NB4 (cell line): ENCODE results near the gene RGL3.
"Not testable (repeated sequence)": the region's sequence is repeated elsewhere in the genome, so short reads cannot be mapped to it uniquely, and the experiment has no call there.

Source experiments
- CTCF ChIP-seq: IDR thresholded peaks from one replicate; pipeline ENCODE4 v1.5.1; 2012; ENCODE audit warnings: low read depth, low read length
- MAX ChIP-seq: IDR thresholded peaks from 2 replicates; pipeline ENCODE4 v1.6.1; 2011; ENCODE audit warnings: low read depth, low read length
- POLR2A ChIP-seq: IDR thresholded peaks from 2 replicates; pipeline ENCODE4 v1.6.1; 2011; ENCODE audit warnings: mild to moderate bottlenecking; ENCODE audit not compliant: insufficient read length; ENCODE audit errors: extremely low read depth

- not testable (repeated sequence) for TF ChIP-seq CTCF, POLR2A, MAX
These were observed 36.1 kb upstream of the RGL3 start for GRCh38 chr19:11455233-11455554.
